Endometrium (tissue), 2 donors: Measurements from ENCODE around the gene KRT36.

Source experiments
- FAIRE-seq: peaks from 2 replicates; lab custom pipeline; 2012; peaks lifted over from hg19 to GRCh38; lab: Jason Lieb, UNC
- donor health status: control.
- donor health status: control.

Gene KRT36

GRCh38 chr17:41500131-41500911 is 10.6 kb upstream of the KRT36 start:
- no peak for FAIRE-seq

- no peak for FAIRE-seq
Observed at GRCh38 chr17:41499714-41500113, 10.0 kb upstream of the KRT36 start.

DNA sequence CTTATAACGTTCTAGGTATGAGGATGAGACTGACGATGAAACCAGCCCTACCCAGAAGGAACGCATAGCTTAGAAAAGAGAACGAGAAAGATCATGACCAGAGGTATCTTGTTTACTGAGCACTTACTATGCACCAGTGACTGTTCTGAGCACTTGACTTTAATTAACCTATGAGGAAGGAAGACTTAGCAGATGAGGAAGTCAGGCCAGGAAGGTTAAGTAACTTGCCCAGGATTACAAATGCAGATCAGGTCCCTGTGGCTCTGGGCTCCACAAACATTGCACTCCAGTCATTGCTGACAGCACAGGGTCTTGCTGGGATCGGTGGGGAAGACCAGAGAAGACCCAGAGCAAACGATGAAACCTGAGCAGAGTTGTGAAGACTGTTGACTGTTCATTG is 8.6 kb upstream of the KRT36 start:
- FAIRE-seq, result no peak

DNA sequence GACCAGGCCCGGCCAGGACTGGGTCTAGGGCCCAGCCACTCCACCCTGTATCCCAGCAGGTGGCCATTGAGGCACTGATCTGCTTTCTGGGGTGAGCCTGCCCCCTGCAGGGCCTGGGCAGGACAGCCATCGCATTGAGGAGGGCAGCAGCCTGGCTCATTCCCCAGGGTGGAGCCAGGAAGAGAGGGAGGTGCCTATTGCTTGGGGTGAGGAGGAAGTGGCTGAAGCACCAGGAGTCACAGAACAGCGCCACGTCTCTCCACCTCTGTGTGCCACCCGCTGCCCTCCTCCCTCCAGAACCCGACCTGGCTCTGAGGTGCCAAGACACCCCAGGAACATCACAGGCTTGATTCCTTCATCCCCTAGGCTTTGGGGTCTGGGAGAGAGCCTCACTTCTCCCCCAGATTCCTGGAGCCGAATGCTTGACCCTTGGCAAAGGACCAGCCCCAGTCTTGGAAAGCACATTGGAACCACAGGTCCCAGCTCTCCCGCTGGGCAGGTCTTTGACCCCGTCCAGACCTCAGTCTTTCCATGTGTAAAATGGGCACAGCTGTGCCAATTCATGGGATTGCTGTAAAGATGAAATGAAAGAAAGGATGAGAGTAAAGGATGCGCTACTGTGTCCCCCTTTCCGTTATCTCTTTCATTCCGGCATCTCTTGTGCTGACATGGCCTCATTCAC is 7.2 kb upstream of the KRT36 start:
- no peak for FAIRE-seq

DNA sequence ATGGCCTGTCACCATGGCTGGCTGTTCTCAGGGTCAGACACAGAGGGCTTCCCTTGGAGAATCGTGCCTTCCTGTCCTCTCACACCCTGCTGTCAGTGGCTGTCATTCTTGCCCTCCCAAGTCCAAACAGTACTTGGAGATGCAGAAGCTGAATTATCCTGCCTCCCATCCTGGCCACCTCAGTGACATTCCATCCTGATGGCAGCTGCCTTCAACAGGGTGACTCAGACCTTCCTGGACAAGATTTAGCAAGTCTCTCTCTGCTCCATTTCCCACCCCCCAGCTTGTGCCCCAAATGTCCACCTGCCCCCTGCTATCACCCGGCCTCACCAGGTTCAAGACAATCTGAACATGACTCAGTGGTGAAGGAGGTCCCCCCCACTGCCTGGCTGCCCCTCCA is 4.8 kb upstream of the KRT36 start:
- FAIRE-seq, result no peak

DNA sequence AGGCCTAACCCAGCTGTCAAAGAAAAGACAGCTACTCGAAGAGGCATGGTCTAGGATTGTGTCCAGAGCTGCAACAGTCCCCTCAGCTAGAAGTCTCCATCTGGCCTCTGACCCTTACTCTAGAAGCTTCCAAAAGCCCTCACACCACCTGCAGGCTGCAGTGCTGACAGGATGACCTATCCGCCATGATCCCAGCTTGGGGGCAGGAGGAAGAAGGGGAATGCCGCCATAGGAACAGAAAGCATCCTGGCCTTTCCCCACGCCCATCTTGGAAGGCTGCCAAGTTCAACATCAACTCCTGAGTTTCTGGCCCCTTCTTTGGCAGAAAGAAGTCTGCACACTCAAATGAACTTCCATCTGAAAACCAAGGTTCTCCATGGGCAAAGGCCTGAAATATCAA is 3.1 kb upstream of the KRT36 start:
- FAIRE-seq, result no peak

DNA sequence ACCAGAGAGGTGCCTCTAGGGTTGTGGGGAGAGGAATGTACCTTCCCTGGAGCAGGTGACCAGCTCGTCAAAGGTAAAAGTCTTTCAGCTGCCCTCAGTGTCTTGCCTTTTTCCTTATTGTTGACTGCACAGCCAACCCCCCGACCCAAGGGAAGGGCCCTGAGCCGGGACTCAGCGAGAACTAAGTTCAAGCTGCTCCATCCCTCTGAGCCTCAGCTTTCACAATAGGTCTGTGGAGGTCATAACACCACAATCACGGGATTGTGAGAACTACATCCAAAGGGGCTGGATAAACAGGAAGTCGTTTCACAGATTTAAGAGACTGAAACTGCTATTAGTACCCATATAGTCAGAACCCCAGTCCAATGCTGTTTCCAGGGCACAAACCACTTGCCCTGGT is 2.6 kb upstream of the KRT36 start:
- FAIRE-seq, result no peak

DNA sequence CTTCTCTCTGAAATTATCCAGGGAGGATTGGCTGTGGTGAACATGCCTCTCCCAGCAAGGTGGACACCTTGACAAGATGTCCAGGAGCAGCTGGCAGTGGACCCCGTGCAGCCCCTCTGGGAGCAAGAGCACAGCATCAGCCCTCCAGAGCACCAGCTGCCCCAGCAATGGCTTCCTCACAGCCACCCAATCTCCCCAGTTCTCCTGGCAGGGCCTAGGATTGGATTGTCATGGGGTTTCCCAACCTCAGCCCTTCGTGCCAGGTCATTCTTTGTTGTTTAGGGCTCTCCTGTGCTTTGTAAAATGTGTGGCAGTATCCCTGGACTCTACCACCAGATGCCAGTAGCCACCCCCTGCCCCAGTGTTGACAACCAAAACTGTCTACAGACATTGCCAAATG is 1.8 kb upstream of the KRT36 start:
- no peak for FAIRE-seq

DNA sequence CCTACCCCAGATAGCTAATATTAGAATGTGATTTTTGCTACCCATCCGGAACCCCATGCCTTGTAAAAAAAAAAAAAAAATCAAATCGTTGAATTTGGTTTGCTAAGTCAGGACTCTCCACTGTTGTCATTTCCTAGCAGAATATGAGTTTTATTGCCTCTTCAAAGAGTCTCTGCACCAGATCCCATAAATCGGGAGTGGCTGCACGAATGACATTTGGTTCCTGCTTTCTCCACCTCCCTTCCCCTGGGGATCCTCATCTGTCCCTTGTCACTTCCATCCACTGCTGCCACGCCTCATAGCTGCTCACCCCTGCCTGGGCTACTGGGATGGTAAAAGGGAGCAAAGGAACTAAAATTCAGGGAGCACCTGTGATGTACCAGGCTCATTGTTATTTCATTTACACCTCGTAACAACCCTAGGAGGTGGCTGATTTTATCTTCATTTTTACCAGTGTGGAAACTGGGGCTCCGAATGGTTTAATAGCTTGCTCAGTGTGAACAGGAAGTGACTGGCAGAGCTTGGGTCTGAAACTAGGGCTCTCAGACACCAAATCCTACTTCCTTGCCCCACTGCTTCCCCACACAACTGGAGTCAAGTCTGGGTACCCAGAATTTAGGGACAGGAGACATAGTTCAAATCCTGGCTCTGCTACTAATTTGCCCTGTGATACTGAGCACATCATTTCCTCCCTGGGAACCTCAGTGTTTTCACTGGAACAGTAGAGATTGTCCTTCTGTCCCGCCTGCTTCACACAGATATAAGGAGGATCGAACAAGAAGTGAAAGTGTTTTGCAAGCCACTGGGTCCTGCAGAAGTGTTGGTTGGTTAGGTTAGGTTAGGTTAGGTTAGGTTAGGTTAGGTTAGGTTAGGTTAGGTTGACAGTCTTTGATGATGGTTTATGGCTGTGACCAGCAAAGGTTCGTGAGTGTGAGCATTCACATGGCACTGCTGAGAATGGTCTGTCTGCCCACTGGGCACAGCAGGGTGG is 585 bp upstream of the KRT36 start:
- FAIRE-seq, result no peak

- FAIRE-seq, result no peak
Observed at GRCh38 chr17:41486809-41487530, 2.7 kb downstream of the KRT36 start.

DNA sequence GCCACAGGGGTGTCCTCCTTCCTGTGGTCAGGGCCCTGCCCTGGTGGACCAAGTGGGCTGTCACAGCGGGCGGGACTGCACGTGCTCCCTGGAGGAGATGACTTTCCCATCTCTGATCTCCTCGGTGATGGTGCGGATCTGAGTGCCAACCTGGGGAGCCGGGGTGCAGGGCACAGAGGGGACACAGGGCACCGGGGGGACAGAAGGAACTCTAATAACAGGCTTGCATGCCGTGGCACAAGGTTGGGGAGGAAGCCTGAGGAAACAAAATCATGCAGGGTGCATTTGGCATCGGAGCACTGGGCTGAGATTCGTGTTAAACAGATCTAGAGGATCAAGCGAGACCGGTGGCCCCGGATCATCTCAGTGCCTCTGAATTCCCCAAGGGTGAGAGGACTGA is 3.4 kb downstream of the KRT36 start:
- FAIRE-seq, result no peak

- FAIRE-seq, result no peak
Observed at GRCh38 chr17:41484920-41485904, 4.5 kb downstream of the KRT36 start.

DNA sequence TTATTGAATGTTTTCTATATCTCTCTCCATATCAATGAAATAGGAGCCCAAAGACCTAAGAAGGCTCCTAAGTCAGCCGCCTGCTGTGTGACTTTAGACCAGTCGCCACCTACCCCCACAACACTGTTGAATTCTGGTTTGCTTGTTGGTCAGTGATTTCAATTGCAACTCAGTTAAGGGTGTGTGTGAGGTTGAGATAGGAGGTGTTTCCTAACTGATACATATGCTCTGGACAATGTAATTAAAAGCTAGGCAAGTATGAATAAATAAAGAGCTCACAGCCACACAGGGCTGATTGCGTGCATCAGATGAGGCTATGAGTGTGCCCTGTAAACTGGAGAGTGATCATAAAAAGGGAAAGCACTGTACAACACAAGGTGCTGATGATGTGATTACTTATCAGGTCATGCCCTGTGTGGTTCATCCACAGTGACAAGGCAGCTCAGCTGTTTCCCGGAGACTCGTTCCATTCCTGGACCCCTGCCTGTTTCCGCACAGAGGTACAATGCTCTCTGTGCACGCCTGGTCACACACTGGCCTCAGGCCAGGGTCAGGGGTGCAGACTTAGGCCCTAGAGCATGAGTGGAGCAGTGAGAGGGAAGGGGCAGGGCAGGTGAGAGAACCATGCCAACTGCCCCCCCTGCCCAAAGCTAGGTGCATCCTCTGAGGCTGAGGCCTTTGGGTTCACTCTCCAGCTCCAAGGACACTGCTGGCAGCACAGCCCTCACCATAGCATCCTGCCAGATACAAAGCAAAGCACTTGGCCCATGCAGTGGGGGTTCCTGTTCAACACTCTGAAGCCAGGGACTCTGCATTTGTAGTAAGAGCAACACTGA is 5.5 kb downstream of the KRT36 start:
- no peak for FAIRE-seq

DNA sequence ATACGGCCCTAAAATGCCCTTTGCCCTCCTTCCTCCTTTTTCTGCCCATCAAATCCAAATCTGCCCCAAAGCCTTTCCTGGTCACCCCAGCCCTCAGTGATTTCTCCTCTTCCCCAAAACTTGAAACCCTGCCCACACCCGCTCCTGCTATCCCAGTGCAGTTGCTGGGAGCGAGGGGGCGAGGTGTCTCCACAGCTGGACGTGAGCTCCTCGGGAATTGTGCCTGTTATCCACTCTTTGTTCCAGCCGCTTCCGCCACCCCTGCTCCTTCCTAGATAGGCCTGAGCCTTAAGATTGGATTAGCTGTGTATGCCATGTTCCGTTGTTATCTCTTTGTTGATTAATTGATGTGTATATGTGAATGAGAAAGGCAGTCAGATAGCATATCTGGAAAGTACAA is 6.2 kb downstream of the KRT36 start:
- no peak for FAIRE-seq

- FAIRE-seq, result no peak
Observed at GRCh38 chr17:41481036-41481435, 8.7 kb downstream of the KRT36 start, which contains the start of gene KRT35. Gene KRT35, minus strand, starts transcription at chr17:41481151. Its CDS starts 54 bp downstream, at chr17:41481097.

DNA sequence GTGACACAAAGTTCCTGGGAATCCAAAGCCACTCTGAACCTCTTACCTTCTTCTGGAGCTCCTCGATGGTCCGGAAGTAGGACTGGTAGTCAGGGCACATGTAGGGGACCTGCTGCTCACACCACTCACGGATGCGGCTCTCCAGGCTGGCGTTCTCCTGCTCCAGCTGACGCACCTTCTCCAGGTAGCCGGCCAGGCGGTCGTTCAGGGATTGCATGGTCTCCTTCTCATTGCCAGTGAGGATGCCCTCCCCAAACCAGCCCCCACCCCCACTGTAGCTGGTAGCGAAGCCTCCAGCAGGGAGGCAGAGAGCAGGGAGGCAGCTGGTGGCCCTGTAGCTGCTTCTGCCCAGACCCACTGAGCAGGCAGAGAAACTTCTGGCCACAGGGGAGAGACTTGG is 9.1 kb downstream of the KRT36 start:
- no peak for FAIRE-seq

- FAIRE-seq, result no peak
Observed at GRCh38 chr17:41480136-41480535, 9.6 kb downstream of the KRT36 start.

GRCh38 chr17:41478237-41478636 is 11.5 kb downstream of the KRT36 start:
- FAIRE-seq, result no peak
